ENCODE results near the gene DCP1A.
"Not testable (repeated sequence)": the region's sequence is repeated elsewhere in the genome, so short reads cannot be mapped to it uniquely, and the experiment has no call there.

The DCP1A gene

DNA sequence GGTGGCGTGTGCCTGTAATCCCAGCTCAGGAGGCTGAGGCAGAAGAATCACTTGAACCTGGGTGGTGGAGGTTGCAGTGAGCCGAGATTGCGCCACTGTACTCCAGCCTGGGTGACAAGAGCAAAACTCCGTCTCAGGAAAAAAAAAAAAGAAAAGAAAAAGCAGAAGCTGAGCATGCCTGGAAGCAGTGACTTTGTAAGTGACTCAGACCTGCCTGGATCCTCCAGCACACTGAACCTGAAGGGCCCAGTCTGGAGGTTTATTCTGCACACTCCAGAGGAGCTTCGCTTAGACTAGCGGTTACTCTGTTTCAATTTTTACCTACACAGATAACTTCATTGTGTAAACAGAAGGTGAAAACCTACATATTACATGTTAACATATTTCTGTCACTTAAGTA lies 19.4 kb downstream of the DCP1A start:
- DNase-seq = not testable (repeated sequence)

DNA sequence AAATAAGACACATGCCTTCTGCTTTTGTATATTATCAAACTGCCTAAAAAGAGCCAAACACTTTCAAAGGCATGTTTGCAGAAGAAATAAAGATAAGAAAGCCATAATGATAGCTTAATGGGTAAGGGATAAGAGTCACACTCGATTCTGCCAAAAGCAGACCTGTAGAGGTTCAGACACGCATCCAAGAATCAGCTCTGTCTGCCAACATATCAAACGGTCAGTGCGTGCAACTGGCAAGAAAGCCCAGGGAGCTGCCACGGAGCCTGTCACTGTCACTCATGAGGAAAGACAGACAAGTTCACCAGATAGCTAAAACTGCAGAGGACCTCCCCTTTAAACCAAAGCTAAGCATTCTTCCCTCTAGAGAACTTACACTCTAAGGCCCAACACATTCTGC lies 23.2 kb downstream of the DCP1A start:
- DNase-seq = no peak

DNA sequence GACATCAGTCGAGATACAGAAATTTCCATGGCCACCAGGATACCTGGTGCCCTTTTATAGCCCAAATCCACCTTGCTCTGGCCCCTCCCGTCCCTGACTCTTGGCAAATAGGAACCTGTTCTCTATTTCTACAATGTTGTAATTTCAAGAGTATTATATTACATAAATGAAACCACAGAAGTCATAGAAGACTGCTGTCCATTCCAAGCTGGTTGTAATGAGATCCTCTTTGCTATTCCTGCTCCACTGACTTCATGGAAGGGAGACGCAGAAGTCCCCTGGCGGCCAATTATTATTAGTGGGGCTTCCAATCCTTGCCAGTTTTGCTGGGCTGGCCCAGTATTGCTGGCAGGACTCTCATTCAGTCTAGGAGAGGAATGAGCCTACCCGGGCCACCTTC lies 26.6 kb downstream of the DCP1A start:
- DNase-seq = no peak

DNA sequence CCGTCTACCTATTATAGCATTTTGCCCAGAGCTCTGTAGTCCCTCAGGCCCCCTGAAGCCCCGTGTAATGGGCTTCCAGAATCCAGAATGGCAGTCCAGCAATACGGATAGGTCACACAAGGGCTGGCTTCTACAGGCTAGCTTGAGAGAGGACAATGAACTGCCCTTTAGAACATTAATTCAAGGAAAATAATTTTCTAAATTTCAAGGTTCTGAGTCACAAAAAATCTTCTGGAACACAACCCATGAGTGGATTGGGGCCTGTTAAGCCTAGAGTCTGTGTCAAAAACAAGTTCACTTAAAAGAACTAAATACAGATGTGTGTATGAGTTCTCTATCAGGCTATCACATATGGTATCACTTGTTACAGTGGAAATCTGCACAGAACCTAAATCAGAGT lies 28.8 kb downstream of the DCP1A start:
- DNase-seq = no peak

DNA sequence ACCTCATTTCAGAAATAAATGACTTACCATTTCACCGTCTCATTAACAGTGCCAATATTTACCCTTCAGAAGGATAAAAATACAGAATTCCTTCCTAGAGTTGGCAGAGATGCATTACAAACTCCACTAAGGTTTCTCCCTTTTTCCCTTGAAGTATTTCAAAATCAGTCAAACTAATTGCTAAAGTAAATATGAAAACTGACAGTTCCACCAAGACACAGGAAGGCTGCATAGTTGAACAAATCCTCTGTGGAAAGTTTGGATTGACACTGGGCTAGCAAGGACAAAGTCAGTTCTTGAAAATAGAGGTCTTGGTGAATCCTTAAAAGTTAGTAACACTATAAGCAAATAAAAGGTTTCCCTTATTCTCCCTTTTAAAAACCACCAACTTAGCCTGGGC lies 34.5 kb downstream of the DCP1A start:
- no peak for DNase-seq

DNA sequence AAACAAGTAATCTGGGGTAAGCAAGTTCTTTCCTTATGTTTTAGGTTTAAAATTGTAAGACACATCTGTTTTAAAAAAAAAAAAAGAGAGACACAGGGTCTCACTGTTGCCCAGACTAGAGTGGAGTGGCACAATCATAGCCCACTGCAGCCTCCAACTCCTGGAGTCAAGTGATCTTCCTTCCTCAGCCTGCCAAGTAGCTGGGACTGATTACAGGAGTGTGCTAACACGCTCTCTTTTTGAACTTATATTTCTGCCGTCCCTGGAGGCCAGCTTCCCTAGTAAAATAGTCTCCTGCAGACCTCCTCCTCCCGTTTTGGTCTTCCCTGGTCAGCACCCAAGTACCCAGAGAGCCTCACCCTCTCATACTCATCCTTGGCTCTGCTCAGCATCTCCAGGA lies 35.5 kb downstream of the DCP1A start:
- DNase-seq = no peak

DNA sequence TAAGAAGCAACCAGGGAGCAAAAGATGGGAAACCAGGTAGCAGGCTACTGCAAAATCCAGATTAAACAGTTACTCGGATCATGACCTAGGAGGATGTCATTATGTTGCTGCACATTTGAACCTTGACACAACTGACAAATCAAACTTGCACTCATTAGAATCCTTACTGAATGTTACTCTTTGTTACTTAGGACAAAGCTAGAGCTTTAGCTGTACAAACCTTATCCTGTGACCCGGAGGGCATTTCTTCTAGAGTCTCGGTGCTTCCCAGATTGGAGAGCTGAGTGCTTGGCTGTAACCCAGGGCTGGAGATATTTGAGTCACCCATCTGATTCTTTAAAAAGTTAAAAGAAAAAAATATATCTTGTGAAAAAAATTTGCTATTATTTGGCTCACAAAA lies 43.4 kb downstream of the DCP1A start:
- no peak for DNase-seq

DNA sequence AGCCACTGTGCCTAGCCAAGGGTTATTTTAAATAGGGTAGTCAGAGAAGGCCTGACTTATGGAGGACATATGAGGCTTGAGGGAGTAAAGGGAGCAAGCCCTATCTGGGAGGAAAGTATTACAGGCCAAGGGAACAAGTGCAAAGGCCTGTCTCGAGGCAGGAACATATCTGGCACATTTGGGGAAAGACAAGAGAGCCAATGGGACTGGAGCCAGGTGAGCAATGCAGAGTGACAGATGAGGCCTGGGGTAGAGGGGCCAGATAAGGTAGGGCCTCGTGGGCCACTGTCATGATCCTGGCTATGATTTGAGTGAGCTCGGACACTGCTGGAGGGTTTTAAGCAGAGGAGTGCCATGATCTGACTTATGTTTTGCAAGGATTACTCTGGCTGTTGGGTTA lies 43.8 kb downstream of the DCP1A start:
- no peak for DNase-seq

DNA sequence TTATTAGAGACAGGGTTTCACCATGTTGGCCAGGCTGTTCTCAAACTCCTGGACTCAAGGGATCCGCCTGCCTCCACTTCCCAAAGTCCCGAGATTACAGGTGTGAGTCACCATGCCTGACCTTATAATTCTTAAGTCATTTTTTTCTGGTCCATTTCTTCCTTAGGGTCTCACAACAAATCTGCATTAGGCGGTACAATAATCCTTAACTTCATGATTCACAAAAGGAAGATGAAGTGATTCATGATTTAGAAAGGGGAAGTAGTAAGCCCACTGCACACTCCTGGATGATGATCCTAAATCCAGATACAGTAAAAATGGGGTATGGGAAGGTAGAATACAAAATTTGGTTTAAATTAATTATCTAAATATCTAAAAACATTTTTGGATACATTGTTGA lies 46.5 kb downstream of the DCP1A start:
- no peak for DNase-seq

DNA sequence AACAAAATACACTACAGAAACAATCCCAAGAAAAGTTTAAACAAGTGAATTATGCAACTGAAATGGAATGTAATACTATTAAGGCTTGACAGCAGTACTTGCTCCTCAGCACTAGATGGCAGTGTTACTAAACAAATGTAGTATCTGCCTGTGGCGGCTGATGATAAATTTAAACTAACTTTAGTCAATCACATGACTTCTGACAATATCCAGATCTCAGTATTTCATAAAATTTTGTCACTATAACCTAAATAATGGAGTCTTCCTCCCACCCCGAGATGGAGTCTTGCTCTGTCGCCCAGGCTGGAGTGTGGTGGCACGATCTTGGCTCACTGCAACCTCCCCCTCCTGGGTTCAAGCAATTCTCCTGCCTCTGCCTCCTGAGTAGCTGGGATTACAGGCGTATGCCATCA lies 47.7 kb downstream of the DCP1A start:
- peak; percentile 4 to 12 for DNase-seq

DNA sequence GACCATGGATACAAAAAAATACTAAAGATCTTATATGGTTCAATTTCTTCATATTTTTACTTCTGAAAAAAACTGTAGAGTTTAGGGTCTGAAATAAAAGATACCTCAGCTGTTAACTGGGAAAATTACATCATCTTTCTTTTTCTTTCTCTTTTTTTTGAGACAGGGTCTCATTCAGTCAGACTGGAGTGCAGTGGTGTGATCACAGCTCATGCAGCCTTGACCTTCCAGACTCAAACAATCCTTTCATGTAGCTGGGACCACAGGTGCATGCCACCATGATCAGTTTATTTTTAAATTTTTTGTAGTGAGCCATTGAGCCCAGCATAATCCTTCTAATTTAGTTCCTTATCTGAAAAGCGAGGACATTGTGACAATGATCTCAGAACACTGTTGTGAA lies 51.9 kb downstream of the DCP1A start:
- no peak for DNase-seq

DNA sequence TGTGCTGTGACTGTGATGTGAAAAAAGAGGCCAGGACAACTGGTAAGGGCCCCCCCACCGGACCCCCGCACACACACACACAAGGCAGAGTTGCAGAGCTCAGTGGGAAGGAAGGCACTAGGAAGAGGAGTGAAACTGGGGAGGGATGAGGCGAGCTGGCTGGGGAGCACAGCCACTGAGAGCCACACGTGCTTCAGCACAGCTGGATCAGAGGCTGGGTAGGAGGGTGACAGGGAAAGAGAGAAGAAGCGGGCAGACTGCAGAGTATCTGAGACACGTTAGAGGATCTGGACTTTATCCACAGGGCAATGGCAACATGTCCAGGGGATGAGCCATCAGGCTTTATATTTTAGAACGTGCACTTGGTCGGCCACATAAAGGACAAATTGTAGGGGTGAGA lies 53.5 kb downstream of the DCP1A start:
- no peak for DNase-seq

DNA sequence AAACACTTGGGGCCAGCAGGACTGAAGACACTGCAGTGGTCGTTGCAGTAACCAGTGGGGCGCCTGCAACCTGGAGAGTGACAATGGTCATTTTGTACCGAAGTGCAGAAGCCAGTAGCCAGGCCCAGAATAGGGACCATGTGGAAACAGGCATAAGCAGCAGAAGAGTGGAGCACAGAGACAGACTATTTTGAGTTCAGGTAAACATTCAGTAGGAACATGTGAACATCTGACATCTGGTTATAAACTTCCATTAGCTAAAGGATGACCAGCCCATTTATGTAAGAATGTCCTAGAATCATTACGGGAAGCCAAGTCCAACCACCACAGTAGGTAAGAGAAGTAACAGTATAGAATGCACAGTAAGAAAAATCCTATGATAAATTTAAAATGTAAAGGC lies 59.1 kb downstream of the DCP1A start:
- DNase-seq = no peak

DNA sequence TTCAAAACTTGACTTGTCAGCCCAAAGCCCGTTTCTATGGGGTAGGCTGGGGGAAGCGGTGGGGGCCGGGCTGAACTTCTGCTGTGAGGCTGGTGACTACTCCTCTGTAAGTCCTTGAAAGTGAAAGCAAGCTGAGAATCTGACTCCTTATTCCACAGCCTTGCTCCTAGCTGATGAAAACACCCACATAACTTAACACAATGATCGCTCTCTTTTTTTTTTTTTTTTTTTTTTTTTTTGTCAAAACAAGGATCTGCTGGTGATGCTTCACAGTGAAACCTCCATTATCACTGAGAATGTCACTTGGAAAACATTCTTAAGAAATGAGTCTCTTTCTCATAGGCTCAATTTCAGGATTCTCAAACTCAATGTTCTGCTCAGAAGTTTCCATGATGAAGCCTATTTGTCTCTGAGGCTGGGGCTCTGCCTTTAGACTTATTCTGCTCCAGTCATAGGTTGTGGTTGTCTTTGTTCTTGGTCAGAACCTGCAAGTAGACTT lies 60.2 kb downstream of the DCP1A start:
- DNase-seq = no peak

DNA sequence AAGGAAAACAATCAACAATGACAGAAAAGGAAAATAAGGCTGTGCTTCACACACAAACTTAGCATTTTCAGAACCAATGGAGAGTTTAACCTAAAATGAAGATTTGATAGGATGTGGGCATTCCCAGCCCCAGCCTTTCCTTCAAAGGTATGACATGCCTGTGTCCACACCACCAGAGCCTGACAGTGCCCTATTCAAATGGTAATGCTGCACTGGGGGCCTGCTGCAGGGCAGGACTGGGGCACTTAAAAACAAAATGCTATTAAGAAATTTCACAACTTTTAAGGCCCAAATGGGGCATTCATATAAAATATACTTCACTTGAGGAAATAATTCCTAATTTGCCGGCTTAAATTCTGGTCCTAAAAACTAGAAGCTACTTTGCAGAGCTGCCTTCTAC lies 60.6 kb downstream of the DCP1A start:
- no peak for DNase-seq

DNA sequence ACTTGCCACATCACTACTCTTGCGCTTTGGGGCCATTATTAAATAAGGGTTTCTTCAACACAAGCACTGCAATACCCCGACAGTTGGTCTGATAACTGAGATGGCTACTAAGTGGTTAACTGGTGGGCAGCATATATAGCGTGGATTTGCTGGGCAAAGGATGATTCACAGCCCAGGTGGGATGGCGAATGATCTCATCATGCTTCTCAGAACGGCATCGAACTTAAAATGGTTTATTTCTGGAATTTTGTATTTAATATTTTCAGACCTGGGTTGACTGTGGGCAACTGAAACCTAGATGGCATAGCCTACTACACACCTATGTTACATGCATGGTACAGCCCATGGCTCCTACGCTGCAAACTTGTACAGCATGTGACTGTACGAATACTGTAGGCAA lies 64.8 kb downstream of the DCP1A start:
- no peak for DNase-seq

DNA sequence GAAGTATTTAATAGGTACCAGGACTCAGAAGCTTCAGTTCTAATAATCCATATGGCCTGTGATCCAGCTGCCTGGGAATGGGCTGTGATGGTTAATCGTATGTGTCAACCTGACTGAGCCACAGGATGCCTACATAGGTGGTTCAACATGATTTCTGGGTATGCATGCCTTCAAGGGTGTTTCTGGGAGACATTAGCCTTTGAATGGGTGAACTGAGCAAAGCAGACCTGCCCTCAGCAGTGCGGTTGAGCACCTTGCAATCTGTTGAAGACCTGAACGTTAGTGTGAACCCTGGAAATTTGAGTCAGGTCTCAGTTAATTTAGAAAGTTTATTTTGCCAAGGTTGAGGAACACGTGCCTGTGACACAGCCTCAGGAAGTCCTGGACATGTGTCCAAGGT lies 68.7 kb downstream of the DCP1A start:
- DNase-seq = no peak

DNA sequence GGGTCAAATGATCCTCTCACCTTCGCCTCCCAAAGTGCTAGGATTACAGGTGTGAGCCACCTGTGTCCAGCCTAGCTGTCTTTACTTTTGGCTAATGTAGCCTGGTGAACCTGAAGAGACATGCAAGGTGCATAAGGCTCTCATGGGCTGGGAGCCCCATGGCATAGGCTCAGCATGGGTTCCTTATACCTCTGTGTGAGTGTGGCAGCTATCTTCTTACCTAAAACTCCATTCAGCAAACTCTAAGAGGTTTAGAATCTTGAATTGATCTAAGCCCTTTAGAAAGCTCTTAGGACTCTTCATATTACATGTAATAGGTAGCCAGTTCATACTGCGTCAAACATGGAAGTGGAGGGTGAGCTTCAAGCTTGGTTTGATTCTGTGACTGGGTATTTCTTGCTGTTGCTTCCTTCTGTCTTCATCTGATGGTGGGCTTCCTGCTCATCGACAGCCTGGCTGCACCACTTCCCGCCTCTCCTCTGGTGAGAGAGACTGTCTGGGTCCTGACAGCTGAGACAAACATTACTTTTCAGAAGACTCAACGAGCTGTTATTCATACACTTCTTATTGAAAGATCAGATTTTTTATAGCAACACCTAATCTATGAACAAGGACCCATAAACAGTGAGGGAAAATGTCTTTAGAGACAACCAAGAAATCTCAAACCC lies 72.3 kb downstream of the DCP1A start:
- no peak for DNase-seq

DNA sequence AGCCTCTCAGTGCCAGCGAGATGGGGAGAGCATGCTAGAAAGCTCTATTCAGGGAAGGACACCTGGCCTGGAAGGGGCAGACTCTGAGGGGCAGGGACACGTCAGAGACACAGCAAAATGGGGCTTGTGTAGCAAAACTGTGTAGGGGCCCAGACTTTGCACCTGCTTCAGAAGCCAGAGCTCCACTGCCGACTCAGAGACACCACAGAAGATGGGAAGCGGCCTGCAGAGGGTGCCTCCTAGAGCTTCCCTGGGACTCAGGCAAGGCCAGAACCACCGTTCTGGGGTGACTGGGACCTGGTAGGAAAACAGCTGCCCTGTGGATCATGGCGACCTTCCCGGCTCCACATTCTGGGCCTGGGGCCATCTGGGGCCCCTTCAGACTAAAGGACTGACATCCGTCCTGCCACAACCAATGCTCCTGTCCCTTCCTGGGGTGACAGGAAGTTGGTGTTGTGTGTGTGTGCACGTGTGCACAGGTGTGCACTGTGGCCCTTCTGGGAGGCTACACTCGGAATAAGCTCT lies 74.1 kb downstream of the DCP1A start:
- no peak for DNase-seq

DNA sequence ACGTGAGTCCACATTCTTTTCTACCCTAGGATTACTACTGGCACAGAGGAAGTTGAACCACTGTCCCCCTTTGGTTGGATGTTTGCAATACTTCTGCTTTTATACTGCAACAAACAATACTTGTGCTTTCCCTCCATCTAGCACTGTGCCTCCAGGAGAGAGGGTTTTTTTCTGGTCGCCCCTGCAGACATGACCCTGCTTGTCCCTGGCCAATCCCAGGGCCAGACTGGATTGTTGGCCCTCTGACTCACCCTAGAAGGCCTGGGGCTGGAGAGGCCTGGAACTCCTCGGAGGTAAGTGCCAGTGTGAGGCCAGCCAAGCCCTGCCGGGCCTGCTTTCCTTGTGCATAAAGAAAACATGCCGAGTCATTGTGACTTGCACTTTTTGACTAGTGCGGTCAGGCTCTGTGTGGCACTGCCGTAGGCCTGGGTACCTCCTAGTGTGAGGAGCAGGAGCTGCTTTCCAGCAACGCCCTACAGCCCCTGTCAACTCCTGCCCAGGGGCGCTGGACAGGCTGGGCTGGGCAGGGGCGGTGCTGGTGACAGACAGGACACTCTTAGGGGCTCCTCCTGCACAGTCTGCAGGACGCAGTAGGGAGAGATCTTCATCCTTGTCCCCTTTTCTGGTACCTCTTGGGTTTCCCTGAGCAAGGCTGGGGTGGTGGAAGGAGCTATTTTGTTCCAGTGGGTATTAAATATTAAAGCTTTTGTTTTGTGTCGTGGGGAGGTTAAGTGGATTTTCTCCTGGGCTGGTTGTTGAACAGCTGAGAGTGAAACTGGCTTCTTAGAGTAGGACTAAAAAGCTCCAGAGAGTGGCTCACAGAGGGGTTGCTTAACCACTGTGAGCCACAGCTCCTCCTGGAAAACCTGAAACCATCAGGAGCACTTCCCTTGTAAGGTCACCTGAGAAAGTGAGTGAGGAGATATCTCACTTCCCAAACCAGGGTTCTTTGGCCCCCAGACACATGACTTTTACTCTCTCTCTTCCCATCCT lies 77.2 kb downstream of the DCP1A start:
- peak; percentile 41 to 65 for DNase-seq

DNA sequence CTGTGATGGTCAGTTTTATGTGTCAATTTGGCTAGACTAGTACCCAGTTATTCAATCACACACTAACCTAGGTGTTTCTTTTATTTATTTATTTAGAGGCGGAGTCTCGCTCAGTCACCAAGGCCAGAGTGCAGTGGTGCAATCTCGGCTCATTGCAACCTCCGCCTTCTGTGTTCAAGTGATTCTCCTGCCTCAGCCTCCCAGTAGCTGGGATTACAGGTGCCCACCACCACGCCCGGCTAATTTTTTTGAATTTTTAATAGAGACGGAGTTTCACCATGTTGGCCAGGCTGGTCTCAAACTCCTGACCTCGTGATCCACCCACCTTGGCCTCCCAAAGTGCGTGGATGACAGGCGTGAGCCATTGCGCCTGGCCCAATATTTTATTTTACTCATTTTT lies 78.2 kb downstream of the DCP1A start:
- DNase-seq = not testable (repeated sequence)

DNA sequence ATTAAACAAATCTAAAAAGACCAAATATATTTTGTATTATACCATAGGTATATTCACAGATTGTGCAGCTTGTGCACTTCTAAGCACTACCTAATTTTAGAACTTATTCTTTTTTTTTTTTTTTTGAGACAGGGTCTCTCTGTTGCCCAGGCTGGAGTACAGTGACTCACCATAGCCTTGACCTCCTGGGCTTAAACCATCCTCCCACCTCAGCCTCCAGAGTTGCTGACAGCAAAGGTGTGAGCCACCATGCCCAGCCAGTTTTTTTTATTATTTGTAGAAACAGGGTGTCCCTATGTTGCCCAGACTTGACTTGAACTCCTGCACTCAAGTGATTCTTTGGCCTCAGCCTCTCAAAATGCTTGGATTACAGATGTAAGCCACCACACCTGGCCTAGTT lies 79.6 kb downstream of the DCP1A start:
- DNase-seq = no peak

DNA sequence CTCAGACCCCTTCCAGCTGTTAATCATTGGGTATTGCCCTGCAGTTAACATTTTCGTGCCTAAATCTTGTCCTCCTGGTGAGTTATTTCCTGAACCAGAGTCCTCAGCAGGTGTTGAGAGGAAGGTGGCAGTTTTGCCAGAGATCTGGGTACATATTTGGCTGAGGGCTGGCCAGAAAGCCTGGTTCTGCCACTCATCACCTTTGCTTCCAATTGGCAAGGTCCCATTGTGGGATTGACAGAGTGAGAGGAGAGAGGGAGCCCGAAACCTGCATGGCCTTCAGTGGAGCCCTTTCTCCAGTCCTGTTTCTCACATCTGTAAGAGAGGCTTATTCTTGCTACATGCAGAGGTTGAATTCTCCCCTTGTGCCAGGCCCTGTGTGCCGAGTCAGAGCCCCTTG lies 82.6 kb downstream of the DCP1A start:
- DNase-seq = peak in 1 of 2 experiments; percentile 5

DNA sequence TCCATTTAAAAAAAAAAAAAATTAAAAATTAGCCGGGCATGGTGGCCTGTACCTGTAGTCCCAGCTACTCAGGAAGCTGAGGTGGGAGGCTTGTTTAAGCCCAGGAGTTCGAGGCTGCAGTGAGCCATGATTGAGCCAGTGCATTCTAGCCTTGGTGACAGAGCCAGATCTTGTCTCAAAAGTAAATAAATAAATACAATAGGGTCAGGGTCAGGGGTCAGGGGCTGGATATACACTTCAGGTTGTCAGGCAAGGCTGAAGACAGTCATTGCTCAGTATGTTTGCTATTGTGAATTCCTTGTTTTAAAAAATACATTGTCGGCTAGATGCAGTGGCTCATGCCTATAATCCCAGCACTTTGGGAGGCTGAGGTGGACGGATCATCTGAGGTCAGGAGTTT lies 83.4 kb downstream of the DCP1A start:
- DNase-seq = no peak

Measured in NCI-H2081 (cell line).